Nephron (organoid): ENCODE results near the gene FIBCD1.
"Not testable (repeated sequence)": the region's sequence is repeated elsewhere in the genome, so short reads cannot be mapped to it uniquely, and the experiment has no call there.

Source experiments
- H3K27ac Mint-ChIP-seq, 3 experiments: 2 replicates each; pipeline ENCODE4 v1.8.0; 2020; ENCODE audit warnings: mixed read lengths in 3 of 3, mild to moderate bottlenecking in 2 of 3, moderate library complexity in 1 of 3
- H3K27me3 Mint-ChIP-seq: 2 replicates; pipeline ENCODE4 v1.8.0; 2021; ENCODE audit warnings: low read depth, mild to moderate bottlenecking, moderate library complexity, mixed read lengths
- H3K36me3 Mint-ChIP-seq: 2 replicates; pipeline ENCODE4 v1.8.0; 2020; ENCODE audit warnings: low read depth, mixed read lengths
- H3K4me1 Mint-ChIP-seq: 2 replicates; pipeline ENCODE4 v1.8.0; 2020; ENCODE audit warnings: mixed read lengths
- H3K4me3 Mint-ChIP-seq, 3 experiments: 2 replicates each; pipeline ENCODE4 v1.8.0; 2020; ENCODE audit warnings: mild to moderate bottlenecking in 3 of 3, mixed read lengths in 3 of 3, moderate library complexity in 2 of 3
- H3K9me3 Mint-ChIP-seq: 2 replicates; pipeline ENCODE4 v1.8.0; 2020; ENCODE audit warnings: mixed read lengths
- CTCF ChIP-seq, 3 experiments: fragments of 200-600 bp; sonication (generic); IDR thresholded peaks; one replicate each; pipeline ENCODE4 v1.5.0; 2021; ENCODE audit warnings: antibody characterized with exemption in 3 of 3; ENCODE audit not compliant: unreplicated experiment in 3 of 3

The FIBCD1 gene

GRCh38 chr9:130914417-130915095, 24.5 kb downstream of the FIBCD1 start:
- Mint-ChIP-seq H3K27ac (no peak overlapping the region), H3K9me3 (no peaks in the 10 kb centered on the region), H3K4me1 (peaks cover 4% of the 10 kb centered on the region), H3K36me3 (no peaks in the 10 kb centered on the region), H3K4me3 (no peak overlapping the region), H3K27me3 (peaks cover 43% of the 10 kb centered on the region)
- no peak for TF ChIP-seq CTCF (IDR thresholded peaks at IDR 0.05; ENCODE audit: unreplicated experiment in 3 of 3)

GRCh38 chr9:130913599-130914416, 25.2 kb downstream of the FIBCD1 start:
- no peak overlapping the region for H3K27ac Mint-ChIP-seq
- H3K4me3 Mint-ChIP-seq, result no peak overlapping the region
- H3K36me3 Mint-ChIP-seq, result no peaks in the 10 kb centered on the region
- peaks cover 4% of the 10 kb centered on the region for H3K4me1 Mint-ChIP-seq
- H3K27me3 Mint-ChIP-seq, result peaks cover 43% of the 10 kb centered on the region
- no peak for TF ChIP-seq CTCF (IDR thresholded peaks at IDR 0.05; ENCODE audit: unreplicated experiment in 3 of 3)
- H3K9me3 Mint-ChIP-seq, result no peaks in the 10 kb centered on the region

GRCh38 chr9:130912932-130913598, 26.0 kb downstream of the FIBCD1 start:
- no peaks in the 10 kb centered on the region for H3K36me3 Mint-ChIP-seq
- H3K4me3 Mint-ChIP-seq, result no peak overlapping the region
- H3K27ac Mint-ChIP-seq, result no peak overlapping the region
- no peak for TF ChIP-seq CTCF (IDR thresholded peaks at IDR 0.05; ENCODE audit: unreplicated experiment in 3 of 3)
- H3K27me3 Mint-ChIP-seq, result peaks cover 45% of the 10 kb centered on the region
- peaks cover 4% of the 10 kb centered on the region for H3K4me1 Mint-ChIP-seq
- no peaks in the 10 kb centered on the region for H3K9me3 Mint-ChIP-seq

- peaks cover 40% of the 10 kb centered on the region for H3K27me3 Mint-ChIP-seq
- H3K9me3 Mint-ChIP-seq, result no peaks in the 10 kb centered on the region
- H3K36me3 Mint-ChIP-seq, result no peaks in the 10 kb centered on the region
- H3K4me1 Mint-ChIP-seq, result peaks cover 4% of the 10 kb centered on the region
- H3K27ac Mint-ChIP-seq, result no peak overlapping the region
- H3K4me3 Mint-ChIP-seq, result no peak overlapping the region
- no peak for TF ChIP-seq CTCF (IDR thresholded peaks at IDR 0.05; ENCODE audit: unreplicated experiment in 3 of 3)
Measured at GRCh38 chr9:130911254-130912049, 27.6 kb downstream of the FIBCD1 start.

- not testable (repeated sequence) for H3K27ac Mint-ChIP-seq, H3K4me1 Mint-ChIP-seq, H3K36me3 Mint-ChIP-seq, H3K9me3 Mint-ChIP-seq, H3K4me3 Mint-ChIP-seq
- H3K27me3 Mint-ChIP-seq, result peaks cover 37% of the 10 kb centered on the region
Measured at GRCh38 chr9:130910670-130911069, 28.4 kb downstream of the FIBCD1 start.

- H3K27ac Mint-ChIP-seq, H3K4me3 Mint-ChIP-seq, H3K36me3 Mint-ChIP-seq, H3K4me1 Mint-ChIP-seq, H3K9me3 Mint-ChIP-seq: not testable (repeated sequence)
- peaks cover 34% of the 10 kb centered on the region for H3K27me3 Mint-ChIP-seq
Measured at GRCh38 chr9:130910041-130910440, 29.0 kb downstream of the FIBCD1 start.
